G401.6 (cell line): Measurements from ENCODE around the gene HDAC10.

ENCODE experiments used
- FAIRE-seq: peaks from 2 replicates; lab custom pipeline; 2012; peaks lifted over from hg19 to GRCh38; lab: Jason Lieb, UNC

HDAC10 gene

GRCh38 chr22:50269573-50269969 lies 18.5 kb upstream of the HDAC10 start:
- no peak for FAIRE-seq

DNA sequence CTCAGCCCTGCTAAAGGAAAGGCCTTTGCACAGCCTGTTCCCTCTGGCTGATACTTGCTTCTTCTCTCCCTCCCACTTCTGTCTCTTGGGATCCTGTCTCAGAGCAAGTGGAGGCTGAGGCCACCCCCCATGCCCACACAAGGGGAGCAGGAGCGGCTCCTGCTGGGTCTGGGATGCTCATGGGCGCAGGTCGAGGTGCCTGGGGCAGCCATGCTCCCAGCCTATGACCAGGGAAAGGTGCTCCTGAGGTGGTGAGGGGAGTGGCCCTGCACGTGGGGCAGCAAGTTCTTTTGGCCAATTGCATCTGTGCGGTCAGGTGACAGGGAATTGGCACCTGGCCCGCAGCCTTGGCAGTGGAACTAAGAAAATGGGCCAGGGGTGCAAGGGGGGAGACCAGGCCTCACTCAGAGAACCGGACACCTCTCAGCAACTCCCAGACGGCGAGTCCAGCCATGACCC lies 17.6 kb upstream of the HDAC10 start:
- no peak for FAIRE-seq

DNA sequence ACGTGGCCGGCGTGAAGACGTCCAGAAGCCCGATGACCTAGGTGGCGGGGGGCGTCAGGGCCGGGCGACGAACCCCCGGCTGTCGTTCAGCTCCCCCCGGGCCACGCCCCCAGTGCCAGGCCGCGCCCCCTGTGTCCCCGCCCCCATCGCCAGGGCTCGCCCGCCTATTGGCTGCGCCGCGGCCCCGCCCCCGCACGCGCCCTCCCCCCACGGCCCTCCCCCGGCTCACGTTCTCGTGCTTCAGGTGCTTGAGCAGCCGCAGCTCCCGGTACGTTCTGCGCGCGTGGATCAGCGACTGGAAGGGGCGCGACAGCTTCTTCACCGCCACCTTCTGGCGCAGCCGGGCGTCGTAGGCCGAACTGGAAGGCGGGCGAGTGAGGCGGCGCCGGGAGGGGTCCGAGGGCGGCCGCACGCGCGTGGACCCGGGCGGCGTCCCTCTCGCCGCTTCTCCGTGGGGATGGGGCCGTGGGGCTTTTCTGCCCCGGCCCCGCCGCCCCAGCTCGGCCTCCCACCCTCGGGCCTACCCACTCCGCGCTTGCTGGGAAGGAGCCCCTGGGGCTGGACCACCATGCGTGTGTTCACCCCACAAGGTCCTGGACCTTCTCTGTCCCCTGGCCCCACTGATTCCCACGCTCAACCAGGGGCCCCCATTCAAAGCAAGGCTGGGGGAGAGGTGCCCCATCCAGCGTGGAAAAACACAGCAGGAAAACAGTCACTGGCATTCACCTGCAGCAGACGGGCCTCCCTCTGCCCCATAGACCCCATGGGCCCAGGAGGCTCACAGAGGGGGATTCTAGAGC lies 16.7 kb upstream of the HDAC10 start:
- no peak for FAIRE-seq

DNA sequence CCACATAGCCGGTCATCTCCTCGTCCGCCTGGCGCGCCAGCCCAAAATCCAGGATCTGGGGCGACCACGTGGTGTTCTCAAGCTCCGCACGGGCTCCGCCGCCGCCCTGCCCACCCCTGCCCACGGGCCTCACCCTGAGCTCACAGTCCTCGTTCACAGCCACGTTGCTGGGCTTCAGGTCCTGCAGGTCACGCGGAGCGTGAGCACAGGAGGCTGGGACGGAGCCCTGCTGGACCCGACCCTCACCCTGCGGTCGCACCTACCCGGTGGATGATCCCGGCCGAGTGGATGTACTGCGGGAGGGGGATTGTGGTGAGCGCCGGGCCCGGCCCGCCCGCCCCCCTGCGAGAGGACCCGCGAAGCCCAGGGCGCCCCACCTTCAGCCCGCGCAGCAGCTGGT lies 15.9 kb upstream of the HDAC10 start:
- no peak for FAIRE-seq

GRCh38 chr22:50264946-50265669 lies 14.0 kb upstream of the HDAC10 start:
- no peak for FAIRE-seq

DNA sequence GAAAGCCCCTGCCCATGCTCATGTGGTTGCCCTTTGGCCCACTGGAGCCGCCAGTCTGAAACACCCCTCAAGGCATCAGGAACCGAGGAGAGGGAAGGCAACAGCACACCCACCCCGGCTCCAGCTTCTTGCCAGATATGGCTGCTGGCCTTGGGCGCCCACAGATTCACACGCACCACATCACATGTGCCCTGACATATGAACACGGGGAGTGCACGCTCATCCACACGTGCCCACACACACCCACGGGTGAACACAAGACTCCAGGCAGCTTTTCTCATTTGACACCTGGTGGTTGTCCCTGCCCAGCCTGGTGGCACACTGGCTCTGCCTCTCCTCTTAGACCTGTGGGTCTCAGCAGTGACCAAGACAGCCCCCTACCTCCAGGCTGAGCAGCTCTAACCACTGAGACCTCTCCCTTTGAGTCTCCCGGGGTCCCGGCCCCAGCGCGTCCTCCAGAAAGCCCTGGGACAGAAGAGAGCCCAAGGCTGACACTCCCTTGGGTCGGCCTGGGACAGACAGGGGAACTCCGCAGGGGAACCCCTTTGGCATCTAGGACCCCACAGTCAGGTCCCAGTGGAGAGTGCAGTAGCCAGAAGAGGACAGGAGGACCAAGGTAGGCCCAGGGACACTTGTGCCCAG lies 13.2 kb upstream of the HDAC10 start:
- FAIRE-seq: no peak

GRCh38 chr22:50262973-50263617 lies 12.0 kb upstream of the HDAC10 start:
- FAIRE-seq: no peak

DNA sequence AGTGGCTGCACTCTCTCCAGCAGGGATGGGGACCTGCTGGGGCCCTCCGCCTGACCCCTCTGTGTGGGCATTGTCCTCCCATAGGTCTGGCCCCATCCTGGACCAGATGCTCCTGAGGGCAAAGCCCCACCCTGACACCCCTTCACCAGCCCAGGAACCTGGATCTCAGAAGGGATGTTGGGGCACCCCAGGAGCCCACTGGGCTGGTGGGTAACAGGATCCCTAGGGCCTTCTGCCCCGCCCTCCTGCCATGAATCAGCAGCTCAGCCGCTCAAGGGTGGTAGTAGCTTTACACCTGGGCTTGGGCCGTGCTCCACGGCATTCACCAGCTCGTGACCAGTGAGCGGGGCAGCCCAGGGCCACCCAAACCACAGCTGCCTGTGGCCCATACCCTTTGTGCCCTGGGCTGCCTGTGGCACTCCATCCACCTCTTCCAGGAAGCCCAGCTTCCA lies 11.4 kb upstream of the HDAC10 start:
- FAIRE-seq: no peak

DNA sequence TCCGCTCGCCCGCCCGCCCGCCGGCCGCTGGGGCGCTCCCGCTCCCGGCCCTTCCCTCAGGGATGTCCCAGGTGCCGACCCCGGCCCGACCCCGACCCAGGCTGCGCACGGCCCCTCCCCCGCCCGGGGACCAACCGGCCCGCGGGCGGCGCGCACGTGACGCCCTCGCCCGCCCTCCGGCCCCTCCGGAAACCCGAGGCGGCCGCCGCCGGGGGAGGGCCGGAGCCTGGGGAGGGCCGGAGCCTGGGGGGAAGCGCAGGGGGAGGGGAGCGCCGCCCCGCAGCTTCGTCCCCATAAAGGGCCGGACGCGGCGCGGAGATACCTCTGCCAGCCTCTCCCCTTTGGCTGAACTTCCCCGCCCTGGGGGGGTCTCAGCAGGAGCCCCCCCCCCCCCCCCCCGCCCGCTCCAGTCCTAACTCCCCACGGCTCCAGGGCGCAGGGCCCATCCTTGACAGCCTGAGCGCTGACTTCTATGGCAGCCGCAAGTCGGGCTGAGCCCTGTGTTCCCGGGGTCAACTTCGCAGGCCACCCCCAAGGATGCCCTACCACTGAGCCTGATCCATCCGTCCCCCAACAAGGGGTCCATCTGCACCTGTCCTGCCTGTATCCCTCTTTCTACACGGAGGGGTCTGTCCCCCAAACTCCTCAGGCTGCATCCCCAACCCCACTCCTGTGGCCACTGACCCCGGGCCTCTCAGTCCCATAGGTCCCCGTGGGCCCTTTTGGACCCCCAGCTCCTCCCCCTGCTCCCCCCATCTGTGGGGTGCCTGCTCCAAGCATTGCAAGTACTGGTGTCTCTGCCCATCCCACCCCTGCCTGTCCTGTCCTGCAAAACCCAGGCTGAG lies 10.8 kb upstream of the HDAC10 start, which contains the start of gene MAPK12:
MAPK12 (minus strand) TSS at position 69 of the 845 bp plus-strand sequence. CDS start 174 bp downstream, outside the sequence.
- no peak for FAIRE-seq

DNA sequence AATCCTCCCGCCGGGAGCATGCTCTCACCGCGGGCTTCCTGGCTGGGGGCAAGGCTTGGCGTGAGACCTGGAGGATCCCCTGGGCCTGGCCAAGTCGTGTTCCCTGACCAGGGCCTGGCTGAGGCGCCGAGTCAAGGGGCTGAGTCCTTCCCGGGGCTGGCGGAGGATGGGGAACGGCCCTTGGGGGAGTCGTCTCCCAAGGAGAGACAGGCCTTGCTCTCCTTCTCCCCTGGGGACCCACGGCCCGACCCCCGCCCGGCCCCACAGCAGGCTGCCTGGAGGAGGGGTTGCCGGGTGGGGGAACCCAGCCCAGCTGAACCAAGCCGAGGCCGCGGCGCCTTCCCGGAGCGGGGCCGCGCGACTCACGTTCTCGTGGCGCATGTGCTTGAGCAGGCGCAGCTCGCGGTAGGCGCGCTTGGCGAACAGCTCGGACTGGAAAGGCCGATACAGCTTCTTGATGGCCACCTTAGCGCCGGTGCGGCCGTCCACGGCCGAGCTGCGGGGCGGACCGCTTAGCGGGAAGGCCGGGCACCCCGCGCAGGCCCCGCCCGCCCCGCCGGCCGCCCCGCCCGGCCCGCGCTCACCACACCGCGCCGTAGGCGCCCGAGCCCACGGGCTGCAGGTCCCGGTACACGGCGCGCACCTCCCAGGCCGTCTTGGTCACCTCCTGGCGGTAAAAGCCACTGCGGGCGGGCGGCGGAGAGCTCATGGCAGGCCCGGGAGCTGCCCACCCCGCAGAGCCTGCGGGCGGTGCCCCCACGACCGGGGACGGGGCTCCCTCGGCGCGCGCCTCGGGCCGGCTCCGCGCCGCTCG lies 9.9 kb upstream of the HDAC10 start:
- FAIRE-seq: no peak

- FAIRE-seq: no peak
Measured at GRCh38 chr22:50260434-50260800, 9.4 kb upstream of the HDAC10 start.

- FAIRE-seq: no peak
Measured at GRCh38 chr22:50259302-50259701, 8.2 kb upstream of the HDAC10 start.

DNA sequence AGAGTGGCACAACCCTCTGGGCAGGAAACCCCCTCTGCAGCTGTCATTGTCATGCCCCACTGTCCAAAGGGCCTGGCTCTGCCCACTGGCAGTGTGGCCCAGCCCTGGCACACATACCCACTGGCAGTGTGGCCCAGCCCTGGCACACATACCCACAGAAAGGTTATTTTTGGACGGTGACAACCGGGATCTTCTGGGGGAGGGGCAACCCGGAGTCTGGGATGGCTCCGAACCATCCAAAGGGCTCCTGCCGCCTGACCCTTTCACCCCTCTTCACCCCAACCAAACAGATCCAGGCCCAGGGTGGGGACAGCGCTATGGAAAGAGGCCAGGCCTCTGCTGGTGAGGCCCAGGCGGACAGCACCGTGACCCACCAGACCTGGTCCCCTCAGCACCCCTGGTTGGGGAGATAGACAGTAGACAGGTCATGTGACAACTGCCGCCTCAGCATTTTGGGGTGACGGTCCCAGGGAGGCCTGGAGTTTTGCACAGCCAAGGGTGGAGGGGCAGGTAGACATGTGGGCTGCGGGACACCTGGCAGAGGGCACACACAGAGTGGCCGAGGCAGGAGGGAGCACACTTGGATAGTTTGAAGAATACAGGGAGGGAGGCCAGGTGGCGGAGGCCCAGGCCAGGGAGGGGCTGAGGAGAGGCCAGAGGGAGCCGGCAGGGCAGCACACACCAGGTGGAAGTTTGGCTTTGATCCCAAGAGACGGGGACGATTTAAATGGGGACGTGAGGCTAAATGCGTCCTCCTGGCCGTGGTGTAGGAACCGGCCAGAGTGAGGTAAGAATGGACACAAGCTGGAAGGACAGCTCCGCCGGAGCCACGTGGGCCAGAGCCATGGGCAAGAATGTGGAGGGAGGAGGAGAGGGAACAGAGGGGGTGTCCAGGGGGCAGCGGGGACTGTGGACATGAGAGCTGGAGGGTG lies 7.6 kb upstream of the HDAC10 start:
- no peak for FAIRE-seq

DNA sequence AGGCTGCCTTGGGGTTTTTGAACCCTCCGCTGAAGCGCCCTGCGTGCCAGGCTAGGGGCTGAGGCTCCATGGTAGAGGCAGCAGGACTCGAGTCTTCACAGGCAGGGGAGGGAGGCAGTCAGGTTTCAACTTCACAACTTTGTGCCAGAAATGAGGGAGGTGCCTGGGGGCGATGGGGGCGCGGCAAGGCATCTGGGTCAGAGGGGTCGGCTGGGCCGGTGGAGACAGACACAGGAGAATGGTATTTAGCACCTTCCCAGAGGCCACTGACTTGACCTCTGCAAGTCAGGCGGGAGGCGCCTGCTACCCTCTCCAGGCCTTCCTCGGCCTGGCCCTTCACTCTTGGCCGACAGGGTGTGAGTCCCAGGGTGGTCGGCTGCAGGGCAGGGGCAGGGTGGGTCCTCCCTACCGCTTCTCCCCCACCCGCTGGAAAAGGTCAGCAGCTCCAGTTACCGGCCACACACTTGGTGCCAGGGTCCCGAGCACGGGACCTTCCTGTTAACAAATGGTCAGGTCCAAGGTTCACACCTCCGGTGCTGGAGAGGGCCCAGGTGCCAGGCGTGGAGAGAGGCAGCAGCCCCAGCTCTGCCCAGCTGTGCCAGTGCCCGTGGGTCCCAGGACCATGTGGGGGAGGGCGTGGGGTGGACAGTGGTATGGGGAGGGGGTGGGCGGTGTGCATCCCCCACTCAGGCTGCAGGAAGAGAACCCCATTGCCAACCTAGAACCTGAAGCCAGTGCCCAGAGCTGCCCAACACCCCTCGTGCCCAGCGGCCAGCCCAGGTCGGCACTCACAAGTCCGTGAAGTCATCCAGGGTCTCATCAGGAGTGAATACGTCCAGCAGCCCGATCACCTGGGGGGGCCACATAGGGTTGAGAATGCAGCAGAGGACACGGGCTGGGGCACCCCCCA lies 6.6 kb upstream of the HDAC10 start:
- no peak for FAIRE-seq

GRCh38 chr22:50257041-50257440 lies 6.0 kb upstream of the HDAC10 start:
- no peak for FAIRE-seq

DNA sequence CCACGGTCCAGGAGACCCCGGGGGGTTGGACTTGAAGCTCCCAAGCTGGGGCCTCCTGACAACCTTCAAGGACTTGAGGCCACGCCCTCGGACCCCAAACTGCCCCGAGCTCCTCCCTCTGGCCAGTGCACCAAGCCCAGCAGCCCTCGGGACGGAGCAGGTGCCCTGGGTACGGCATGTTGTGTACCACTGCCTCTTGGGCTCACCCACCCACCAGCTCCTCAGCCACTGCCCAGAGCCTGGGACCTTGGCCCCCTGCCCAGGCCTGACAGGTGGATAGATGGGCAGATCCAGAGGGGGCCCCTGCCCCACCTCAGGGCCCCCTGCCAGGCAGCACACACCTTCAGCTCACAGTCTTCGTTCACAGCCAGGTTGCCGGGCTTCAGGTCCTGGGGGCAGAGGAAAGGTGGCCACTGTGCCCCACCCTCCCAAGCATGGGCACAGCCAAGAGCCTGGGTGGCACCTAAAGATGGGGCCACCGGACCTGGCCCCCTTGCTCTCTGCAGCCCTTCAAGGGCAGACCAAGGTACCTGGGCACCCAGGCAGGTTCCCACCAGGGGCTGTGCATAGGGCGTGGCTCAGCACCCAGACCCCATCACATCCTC lies 5.3 kb upstream of the HDAC10 start:
- no peak for FAIRE-seq

DNA sequence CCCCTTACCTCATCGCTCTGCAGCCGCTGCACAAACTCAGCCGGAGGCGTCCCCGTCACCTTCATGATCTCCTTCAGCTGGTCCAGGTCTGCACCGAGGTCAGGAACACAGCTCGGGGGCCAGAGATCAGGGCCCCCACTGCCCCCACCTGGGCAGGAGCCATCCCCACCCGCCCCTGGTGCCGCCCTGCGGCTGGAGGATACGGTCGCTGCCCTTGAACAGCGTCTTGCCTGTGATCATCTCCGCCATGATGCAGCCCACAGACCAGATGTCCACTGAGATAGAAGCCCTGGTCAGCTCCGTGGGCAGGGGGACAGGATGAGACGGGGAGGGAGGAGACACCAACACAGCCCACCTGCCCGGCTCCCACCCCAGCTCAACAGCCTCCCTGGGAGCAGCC lies 4.5 kb upstream of the HDAC10 start:
- FAIRE-seq: no peak

- FAIRE-seq: no peak
Measured at GRCh38 chr22:50255099-50255498, 4.0 kb upstream of the HDAC10 start.
